ENCODE results near the gene MT1B.

The MT1B gene

DNA sequence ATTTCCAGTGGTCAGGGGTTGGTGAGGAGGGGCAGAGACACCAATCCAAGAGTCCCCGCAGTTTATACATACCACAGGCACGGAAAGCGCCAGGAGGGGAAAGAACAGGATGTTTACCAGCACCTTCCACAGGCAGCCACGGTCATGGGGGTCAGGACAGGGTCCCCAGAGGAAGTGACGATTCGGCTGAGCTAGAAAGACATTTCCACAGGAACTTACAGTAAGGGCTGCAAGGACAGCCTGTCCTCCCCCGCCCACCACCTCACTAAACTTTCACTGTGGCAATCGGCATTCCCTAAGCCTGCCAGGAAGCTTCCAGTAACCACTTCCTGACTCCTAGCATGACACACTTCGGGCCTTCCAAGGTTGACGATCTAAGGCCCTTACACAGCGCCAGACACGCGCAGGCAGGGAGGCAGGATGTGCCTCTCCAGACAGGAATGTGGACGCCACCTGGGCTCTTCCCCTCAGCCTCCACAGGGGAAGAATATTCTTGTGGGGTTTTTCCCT lies 44.5 kb upstream of the MT1B start:
- ChIA-PET POLR2A (ENCODE audit: low non-redundant PET) (interaction anchor here (0.6 to 1.6 kb wide), 3 partner anchors 19 to 94 kb away, joined by 4 to 11 read pairs (median 10); partner anchors contain the start of gene MT1E), CTCF (interaction anchor here (1.8 to 2.3 kb wide), 2 partner anchors 30 to 95 kb away, joined by 5 to 8 read pairs; no protein-coding TSS in a partner anchor)
- H3K27ac ChIP-seq: peak overlapping the region; percentile 100
- DNase-seq (ENCODE audit: low spot score): peak; percentile 94
- TF ChIP-seq, protein P1, sequence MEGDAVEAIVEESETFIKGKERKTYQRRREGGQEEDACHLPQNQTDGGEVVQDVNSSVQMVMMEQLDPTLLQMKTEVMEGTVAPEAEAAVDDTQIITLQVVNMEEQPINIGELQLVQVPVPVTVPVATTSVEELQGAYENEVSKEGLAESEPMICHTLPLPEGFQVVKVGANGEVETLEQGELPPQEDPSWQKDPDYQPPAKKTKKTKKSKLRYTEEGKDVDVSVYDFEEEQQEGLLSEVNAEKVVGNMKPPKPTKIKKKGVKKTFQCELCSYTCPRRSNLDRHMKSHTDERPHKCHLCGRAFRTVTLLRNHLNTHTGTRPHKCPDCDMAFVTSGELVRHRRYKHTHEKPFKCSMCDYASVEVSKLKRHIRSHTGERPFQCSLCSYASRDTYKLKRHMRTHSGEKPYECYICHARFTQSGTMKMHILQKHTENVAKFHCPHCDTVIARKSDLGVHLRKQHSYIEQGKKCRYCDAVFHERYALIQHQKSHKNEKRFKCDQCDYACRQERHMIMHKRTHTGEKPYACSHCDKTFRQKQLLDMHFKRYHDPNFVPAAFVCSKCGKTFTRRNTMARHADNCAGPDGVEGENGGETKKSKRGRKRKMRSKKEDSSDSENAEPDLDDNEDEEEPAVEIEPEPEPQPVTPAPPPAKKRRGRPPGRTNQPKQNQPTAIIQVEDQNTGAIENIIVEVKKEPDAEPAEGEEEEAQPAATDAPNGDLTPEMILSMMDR (conservative IDR thresholded peaks at IDR 0.05; ENCODE audit: low read depth): no peak

DNA sequence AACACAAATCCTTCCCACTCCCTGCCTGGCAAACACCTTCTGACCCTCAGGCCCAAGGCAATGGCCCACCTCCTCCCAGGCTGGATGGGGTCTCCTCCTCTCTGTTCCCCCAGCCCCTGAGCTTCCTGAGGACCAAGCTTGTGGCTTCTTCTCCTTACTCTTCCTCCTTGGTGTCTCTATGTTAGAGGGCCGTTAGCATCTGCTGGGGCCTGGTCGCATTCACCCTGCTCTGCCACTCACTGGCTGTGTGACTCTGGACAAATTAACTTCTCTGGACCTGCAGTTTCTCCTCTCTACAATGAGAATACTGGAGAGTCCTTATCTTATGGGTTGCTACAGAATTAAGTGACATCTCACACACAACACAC lies 44.0 kb upstream of the MT1B start:
- ChIA-PET POLR2A (ENCODE audit: low non-redundant PET) (interaction anchor here (0.9 to 1.6 kb wide), 4 partner anchors 18 to 76 kb away, joined by 4 to 11 read pairs (median 10); partner anchors contain the start of genes MT1E and MT1X), CTCF (interaction anchor here (2.3 kb wide), 1 partner anchor 30 kb away, joined by 8 read pairs; no protein-coding TSS in a partner anchor)
- TF ChIP-seq, protein P1 (conservative IDR thresholded peaks at IDR 0.05; ENCODE audit: low read depth): no peak
- H3K27ac ChIP-seq: peak overlapping the region; percentile 100
- DNase-seq (ENCODE audit: low spot score): no peak

DNA sequence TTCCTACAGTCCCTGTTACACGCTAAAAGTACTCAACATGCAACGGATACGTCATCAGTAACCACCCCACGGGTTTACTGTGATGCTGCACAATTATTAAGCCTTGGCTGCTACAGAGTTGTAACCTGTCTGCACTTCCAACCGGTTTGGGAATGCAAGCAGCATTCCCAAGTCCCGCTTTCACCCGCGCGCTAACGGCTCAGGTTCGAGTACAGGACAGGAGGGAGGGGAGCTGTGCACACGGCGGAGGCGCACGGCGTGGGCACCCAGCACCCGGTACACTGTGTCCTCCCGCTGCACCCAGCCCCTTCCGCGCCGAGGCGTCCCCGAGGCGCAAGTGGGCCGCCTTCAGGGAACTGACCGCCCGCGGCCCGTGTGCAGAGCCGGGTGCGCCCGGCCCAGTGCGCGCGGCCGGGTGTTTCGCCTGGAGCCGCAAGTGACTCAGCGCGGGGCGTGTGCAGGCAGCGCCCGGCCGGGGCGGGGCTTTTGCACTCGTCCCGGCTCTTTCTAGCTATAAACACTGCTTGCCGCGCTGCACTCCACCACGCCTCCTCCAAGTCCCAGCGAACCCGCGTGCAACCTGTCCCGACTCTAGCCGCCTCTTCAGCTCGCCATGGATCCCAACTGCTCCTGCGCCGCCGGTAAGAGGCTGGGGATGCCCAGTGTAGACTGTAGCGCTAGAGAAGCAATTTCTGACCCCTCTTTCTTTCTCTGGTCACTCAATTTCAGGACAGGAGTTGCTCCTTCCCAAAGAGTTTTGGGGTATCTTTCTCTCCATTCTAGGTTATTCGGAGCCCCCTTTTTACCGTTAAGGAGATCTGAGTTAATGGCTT lies 43.4 kb upstream of the MT1B start, which contains the start of gene MT2A:
Gene MT2A, plus strand, starts transcription at position 542 of the 833 bp plus-strand sequence. Its CDS starts 72 bp downstream, at position 614.
- ChIA-PET CTCF (no interaction called here), POLR2A (ENCODE audit: low non-redundant PET) (interaction anchor here (0.6 to 1.5 kb wide), 7 partner anchors 9 to 83 kb away, joined by 3 to 9 read pairs (median 3); partner anchors contain the start of genes MT1E and MT1X)
- peak; percentile 92 for DNase-seq (ENCODE audit: low spot score)
- TF ChIP-seq, protein P1 (conservative IDR thresholded peaks at IDR 0.05; ENCODE audit: low read depth): no peak
- peak within 1 kb of the TSS; percentile 100 for H3K27ac ChIP-seq

DNA sequence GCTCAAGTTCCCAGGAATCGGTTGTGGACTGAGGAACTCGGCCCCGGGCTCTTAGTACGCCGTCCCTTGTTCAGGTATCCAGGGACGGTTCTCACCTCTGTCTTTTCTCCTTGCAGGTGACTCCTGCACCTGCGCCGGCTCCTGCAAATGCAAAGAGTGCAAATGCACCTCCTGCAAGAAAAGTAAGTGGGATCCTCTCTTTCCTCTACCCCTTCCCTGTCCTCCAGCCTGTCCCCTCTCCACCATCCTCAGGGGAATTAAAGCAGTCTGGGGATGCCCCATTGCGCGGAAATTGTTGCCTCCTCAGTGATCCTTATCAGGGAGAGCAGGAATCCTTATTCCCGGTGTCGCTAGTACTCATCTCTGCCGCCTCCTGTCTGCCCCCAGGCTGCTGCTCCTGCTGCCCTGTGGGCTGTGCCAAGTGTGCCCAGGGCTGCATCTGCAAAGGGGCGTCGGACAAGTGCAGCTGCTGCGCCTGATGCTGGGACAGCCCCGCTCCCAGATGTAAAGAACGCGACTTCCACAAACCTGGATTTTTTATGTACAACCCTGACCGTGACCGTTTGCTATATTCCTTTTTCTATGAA lies 42.7 kb upstream of the MT1B start:
- ChIA-PET CTCF (no interaction called here), POLR2A (ENCODE audit: low non-redundant PET) (interaction anchor here (0.7 to 1.5 kb wide), 2 partner anchors 8 to 76 kb away, joined by 3 to 4 read pairs; no protein-coding TSS in a partner anchor)
- TF ChIP-seq, protein P1 (conservative IDR thresholded peaks at IDR 0.05; ENCODE audit: low read depth): no peak
- DNase-seq (ENCODE audit: low spot score): no peak
- H3K27ac ChIP-seq: peak overlapping the region; percentile 100

DNA sequence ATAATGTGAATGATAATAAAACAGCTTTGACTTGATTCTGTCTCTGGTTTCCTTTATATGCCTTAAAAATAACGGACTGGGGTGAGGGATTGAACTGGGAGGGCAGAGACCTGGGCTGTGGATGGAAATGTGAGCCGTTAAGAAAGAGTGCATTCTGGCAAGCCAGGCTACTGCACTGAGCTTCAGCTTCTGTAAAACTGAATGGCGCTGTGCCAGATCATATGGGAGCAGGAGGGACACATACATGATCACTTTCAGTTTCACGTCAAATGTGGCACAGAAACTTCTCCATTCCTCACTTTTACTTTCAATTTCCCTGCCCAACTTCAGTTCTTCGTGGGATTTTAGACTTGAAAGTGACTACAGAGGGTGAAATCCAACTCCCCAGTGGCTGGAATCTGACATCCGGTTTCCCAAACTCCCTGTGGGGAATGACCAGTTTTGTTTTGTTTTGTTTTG lies 42.2 kb upstream of the MT1B start:
- peak; percentile 78 for DNase-seq (ENCODE audit: low spot score)
- ChIA-PET CTCF (interaction anchor here (0.5 to 0.7 kb wide), 2 partner anchors 14 to 93 kb away, joined by 3 read pairs; no protein-coding TSS in a partner anchor), POLR2A (ENCODE audit: low non-redundant PET) (interaction anchor here (1.5 kb wide), 1 partner anchor 75 kb away, joined by 4 read pairs; no protein-coding TSS in a partner anchor)
- H3K27ac ChIP-seq: peak overlapping the region; percentile 100
- TF ChIP-seq, protein P1 (conservative IDR thresholded peaks at IDR 0.05; ENCODE audit: low read depth): no peak
